Fibroblast of villous mesenchyme (primary cell): ENCODE data around the gene TAS2R50. TPM values are rescaled to one million over a fixed set of nuclear protein-coding genes. Genes with fewer than 3 reads are reported as not detected.

Source experiments
- DNase-seq: peaks from one replicate; pipeline ENCODE4 v3.0.0-alpha.2; 2010; ENCODE audit warnings: low read depth
- H3K4me3 ChIP-seq: 2 replicates; pipeline ENCODE4 v1.5.1; 2011; ENCODE audit warnings: low read depth, mild to moderate bottlenecking, low read length
- total RNA-seq: library from RNA; depleted of rRNA; stranded (reverse); fragments of >200 nt; gene quantifications from 2 replicates; pipeline ENCODE4 v1.2.3, GENCODE V29; 2012
- TF ChIP-seq, protein P1 (sequence below): IDR thresholded peaks from 2 replicates; pipeline ENCODE4 v1.5.1; 2012; ENCODE audit warnings: low read depth, mild to moderate bottlenecking, low read length; ENCODE audit not compliant: insufficient read depth

The TAS2R50 gene
- total RNA-seq, 1 donor = 7.3 TPM

DNA sequence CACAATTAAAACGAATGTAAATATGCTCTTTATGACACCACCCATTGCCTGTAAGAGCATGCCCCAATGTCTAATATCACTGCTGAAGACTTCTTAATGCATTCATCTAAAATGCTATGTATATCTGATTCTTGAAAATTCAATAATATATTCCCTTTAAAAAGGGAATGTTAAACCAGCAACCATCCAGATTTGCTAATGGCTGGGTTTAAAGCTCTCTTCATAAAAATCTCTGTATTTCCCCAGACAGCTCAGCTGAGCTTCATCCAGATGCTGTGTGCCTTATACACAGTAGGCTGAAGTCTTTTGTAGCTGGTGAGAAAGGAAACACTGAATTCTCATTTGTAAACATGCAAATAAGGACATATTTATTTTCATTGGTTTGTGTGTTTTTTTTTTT lies 47.5 kb downstream of the TAS2R50 start, which contains the start of gene TAS2R14:
TSS of gene TAS2R14 (minus strand) at position 101 of the 400 bp plus-strand sequence. CDS start at position 45, 56 bp downstream.
- TF ChIP-seq, protein P1, sequence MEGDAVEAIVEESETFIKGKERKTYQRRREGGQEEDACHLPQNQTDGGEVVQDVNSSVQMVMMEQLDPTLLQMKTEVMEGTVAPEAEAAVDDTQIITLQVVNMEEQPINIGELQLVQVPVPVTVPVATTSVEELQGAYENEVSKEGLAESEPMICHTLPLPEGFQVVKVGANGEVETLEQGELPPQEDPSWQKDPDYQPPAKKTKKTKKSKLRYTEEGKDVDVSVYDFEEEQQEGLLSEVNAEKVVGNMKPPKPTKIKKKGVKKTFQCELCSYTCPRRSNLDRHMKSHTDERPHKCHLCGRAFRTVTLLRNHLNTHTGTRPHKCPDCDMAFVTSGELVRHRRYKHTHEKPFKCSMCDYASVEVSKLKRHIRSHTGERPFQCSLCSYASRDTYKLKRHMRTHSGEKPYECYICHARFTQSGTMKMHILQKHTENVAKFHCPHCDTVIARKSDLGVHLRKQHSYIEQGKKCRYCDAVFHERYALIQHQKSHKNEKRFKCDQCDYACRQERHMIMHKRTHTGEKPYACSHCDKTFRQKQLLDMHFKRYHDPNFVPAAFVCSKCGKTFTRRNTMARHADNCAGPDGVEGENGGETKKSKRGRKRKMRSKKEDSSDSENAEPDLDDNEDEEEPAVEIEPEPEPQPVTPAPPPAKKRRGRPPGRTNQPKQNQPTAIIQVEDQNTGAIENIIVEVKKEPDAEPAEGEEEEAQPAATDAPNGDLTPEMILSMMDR = no peak
- no peak within 1 kb of the TSS for H3K4me3 ChIP-seq
- DNase-seq = no peak

DNA sequence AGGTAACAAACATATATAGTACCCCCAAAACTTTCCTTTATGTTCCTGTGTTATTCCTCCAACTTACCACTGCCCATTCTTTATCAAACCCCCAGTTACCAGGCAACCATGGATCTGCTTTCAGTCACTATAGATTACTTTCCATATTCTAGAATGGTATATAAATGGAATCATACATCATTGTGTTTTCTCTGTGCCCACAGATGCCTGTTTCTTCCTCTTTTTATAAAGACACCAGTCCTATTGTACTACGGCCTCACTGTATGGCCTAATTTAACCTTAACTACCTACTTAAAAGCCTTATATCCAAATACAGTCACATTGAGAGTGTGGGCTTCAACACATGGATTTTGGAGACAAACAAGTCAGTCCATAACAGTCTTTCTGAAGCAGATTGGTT lies 50.2 kb downstream of the TAS2R50 start:
- TF ChIP-seq, protein P1 = no peak
- DNase-seq = no peak
- no peak overlapping the region for H3K4me3 ChIP-seq

Other genes starting within 250 kb of the TAS2R50 start
- gene TAS2R7, start 184.3 kb downstream of the TAS2R50 start, total RNA-seq = 0.32 TPM in 1 of 2 replicates, not detected in the other
- 0.32 and 0.43 TPM in 2 replicates for gene TAS2R8, start 179.6 kb downstream of the TAS2R50 start, total RNA-seq
- gene TAS2R9, start 176.7 kb downstream of the TAS2R50 start, total RNA-seq = not detected in 2 replicates
- 0.86 and 0.97 TPM in 2 replicates for gene TAS2R10, start 160.6 kb downstream of the TAS2R50 start, total RNA-seq
- gene PRR4, start 137.4 kb downstream of the TAS2R50 start, total RNA-seq = 2.3 and 3.5 TPM in 2 replicates
- gene PRH1, start 102.7 kb downstream of the TAS2R50 start, total RNA-seq = 30.2 and 32.9 TPM in 2 replicates
- 3.0 and 3.9 TPM in 2 replicates for gene TAS2R13, start 77.3 kb downstream of the TAS2R50 start, total RNA-seq
- gene PRH2, start 57.7 kb downstream of the TAS2R50 start, total RNA-seq = 0.32 and 0.43 TPM in 2 replicates
- 4.5 and 6.9 TPM in 2 replicates for gene TAS2R14, start 47.6 kb downstream of the TAS2R50 start, total RNA-seq
- 5.2 and 5.5 TPM in 2 replicates for gene TAS2R20, start 11.4 kb upstream of the TAS2R50 start, total RNA-seq
- 4.8 and 7.8 TPM in 2 replicates for gene TAS2R19, start 35.7 kb upstream of the TAS2R50 start, total RNA-seq
- 7.3 and 8.4 TPM in 2 replicates for gene TAS2R31, start 44.5 kb upstream of the TAS2R50 start, total RNA-seq
- 4.2 and 4.3 TPM in 2 replicates for gene TAS2R46, start 75.4 kb upstream of the TAS2R50 start, total RNA-seq
- 3.5 and 4.5 TPM in 2 replicates for gene TAS2R43, start 105.4 kb upstream of the TAS2R50 start, total RNA-seq
- gene TAS2R30, start 147.7 kb upstream of the TAS2R50 start, total RNA-seq = 7.4 and 9.1 TPM in 2 replicates
- gene SMIM10L1, start 184.3 kb upstream of the TAS2R50 start, total RNA-seq = 7.3 and 7.4 TPM in 2 replicates
- gene TAS2R42, start 200.0 kb upstream of the TAS2R50 start, total RNA-seq = not detected in 2 replicates